SKM-1 treated with dmso at 0.1 percent for 144 hours (cell line): ENCODE measurements around the gene C9orf50.
"Not testable (repeated sequence)": the region's sequence is repeated elsewhere in the genome, so short reads cannot be mapped to it uniquely, and the experiment has no call there.

Source experiments
- DNase-seq: peaks from one replicate; lab custom pipeline; 2025; ENCODE audit not compliant: unreplicated experiment; lab: John Stamatoyannopoulos, UW

C9orf50 gene, protein sequence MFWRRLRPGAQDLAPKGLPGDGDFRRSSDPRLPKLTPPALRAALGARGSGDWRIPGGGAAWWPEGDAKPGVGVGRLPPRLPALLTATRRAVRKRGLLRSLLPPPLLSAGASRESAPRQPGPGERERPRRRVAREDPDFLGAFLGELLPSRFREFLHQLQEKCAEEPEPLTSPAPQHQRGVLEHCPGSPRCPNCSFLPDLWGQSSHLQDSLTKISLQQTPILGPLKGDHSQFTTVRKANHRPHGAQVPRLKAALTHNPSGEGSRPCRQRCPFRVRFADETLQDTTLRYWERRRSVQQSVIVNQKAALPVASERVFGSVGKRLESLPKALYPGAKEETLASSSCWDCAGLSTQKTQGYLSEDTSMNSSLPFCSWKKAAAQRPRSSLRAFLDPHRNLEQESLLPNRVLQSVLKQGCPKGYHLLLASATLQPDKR

DNA sequence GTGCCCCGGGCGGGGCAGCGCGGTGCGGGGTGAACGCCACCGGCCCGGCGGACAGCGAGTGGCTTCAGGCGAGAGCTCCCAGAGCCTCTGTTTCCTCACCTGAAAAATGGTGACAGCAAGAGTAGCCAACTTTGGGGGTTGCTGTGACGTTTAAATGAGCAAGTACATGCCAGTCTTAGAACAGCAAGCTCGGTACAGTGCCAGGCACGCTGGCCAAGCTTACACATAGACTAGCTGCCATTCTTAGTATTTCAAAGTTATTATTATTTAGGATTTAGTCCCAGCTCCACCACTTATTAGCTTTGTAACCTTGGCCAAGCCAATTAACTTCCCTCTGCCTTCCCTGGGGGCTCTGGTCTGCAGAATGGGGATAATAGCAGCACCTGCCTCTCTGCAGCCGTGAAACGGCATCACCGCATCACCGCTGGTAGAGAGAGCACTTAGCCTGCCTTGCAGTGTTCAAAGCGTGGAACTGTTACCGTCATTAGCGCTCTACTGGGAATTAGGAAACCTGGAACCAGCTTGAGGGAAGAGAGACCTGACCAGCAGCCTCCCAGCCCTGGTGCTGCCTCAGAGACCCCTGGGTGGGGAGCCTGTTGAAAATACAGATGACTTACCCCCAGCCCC lies at the start of gene C9orf50:
Gene C9orf50, minus strand, starts transcription at position 433 of the 627 bp plus-strand sequence. CDS start 527 bp downstream, outside the sequence.
- no peak for DNase-seq

DNA sequence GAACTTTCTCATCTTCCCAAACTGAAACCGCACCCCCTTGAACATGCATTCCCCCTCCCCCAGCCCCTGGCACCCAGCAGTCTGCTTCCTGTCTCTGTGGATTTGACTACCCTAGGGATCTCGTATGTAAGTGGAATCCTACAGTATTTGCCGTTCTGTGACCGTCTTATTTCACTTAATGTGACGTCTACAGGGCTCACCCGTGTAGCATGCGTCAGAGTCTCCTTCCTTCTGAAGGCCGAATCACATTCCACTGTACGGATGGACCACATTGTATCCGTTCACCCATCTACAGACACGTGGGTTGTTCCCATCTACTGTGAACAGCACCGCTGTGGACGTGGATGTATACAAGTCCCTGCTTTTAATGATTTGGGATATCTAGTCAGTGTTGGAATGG lies 49.0 kb upstream of the C9orf50 start:
- no peak for DNase-seq

DNA sequence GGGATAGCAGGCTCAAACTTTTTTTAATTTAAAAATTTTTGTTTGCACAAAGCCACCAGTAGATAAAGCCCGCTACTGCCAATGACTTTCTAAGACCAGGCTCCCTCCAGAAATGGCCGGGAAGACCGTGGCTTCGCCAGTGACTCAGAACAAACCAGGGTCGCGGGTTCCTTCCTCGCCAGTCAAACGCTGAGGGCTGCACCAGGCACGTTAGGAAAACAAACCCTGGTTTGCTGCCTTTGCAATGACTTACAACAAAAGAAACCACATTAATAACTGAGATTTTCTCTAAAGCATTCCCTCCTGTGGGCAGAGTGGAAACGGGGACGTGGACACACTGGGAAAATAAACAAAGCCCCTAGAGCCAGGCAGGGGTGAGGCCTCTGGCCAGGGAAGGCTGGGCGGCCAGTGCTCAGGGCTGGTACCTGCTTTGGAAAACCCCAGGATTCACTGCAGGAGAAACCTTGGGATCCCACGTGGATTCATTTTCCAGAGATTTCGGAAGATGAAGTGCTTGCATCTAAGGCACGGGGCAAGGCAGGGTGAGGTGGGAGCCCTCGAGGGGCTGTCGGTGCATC lies 48.3 kb upstream of the C9orf50 start:
- no peak for DNase-seq

DNA sequence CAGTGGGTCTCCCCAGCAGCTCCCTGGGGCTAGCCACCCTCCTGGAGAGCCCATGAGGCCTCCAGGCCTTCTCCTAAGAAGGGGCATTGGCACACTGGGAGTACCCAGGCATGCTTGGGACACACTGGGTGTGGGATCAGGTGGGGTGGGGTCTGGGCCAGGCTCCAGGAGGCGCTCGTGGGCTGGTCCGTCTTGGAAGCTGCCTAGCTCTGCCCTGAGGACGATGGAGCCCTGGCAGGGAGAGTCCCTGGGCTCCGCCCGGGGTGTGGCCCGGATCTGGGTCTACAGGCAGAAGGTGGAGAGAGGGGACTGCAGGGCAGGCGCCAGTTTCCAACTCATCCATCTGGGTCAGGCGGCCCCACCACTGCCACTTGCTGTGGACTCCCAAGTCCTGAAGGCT lies 46.9 kb upstream of the C9orf50 start:
- DNase-seq, result no peak

DNA sequence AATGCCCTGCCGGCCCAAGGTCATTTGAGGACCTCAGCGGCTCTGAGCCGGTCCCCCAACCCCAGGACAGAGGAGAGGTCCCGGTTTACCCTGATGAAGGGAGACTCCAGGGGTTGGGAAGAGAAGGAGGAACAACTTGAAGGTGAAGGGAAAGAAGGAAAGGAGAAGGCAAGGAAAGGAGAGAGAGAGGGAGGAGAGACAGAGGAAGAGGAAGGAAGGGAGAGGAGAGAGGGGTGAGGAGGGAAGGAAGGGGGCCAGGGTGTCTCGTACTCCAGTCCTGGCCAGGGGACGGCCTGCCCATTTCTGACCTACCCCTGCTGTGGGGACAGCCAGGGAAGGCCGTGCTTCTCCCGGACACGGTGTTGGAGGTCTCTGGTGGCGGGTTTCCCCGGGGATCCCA lies 46.5 kb upstream of the C9orf50 start:
- DNase-seq, result no peak

DNA sequence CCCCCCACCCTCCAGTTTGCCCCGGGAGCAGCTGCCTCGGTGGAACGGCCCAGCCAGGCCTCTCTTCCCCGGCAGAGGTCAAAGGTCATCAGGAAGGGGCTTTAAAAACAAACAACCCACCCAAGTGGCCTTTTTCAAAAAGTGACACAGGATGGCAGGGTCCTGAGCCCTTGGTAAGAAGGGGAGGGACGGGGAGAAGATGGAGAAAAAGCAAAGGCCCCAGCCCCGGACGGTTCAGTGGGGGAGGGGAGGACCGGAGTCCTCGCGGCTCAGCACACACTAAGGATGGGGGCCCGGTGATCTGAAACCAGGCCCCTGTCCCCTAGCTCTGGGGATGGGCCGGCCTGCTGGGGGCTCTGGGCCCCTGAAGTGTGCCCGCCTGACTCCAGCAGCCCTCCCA lies 45.7 kb upstream of the C9orf50 start:
- no peak for DNase-seq

DNA sequence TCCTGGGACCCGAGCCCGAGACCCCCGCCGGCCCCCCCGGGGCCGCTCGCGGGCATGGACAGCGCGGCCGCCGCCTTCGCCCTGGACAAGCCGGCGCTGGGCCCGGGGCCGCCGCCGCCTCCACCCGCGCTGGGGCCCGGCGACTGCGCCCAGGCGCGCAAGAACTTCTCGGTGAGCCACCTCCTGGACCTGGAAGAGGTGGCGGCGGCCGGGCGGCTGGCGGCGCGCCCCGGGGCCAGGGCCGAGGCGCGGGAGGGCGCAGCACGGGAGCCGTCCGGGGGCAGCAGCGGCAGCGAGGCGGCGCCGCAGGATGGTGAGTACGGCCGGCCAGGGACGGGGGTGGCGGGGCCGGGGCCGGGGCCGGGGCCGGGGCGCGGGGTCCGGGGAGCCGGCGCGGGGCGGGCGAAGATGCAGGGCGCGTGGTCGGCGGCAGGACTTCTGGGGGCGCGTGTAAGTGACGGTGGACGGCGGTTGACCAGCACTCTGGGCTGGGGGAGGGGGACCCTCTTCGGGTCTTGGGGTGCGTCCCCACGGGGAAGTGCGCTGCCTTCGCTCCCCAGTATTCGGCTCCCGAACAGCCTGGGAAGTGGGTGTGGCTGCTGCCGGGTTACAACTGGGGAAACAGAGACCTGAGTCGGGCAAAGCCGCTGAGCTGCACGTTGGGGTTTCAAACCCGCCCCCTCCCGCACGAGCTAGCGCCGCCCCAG lies 45.1 kb upstream of the C9orf50 start:
- no peak for DNase-seq

DNA sequence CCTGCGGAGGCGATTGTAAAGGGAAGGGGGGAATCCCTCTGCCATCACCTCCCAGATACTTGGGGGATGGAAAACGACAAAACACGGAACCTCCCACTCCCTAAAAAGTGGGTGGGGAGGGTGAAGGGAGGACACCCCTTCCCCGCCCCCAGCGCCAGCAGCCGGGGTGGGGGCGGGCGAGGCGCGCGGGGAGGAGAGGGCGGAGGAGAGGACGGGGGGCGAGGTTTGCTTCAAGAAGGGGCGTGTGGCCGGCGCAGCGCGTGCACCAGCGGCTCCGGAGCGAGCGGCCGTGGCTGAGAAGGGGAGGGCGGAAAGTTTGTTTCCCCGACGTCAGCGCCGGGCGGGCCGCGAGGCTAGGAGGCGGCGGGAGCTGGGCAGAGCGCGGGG lies 44.5 kb upstream of the C9orf50 start, which contains the start of gene PRRX2:
Gene PRRX2, plus strand, starts transcription at position 259 of the 387 bp plus-strand sequence. CDS start 221 bp downstream, outside the sequence.
- DNase-seq, result no peak

DNA sequence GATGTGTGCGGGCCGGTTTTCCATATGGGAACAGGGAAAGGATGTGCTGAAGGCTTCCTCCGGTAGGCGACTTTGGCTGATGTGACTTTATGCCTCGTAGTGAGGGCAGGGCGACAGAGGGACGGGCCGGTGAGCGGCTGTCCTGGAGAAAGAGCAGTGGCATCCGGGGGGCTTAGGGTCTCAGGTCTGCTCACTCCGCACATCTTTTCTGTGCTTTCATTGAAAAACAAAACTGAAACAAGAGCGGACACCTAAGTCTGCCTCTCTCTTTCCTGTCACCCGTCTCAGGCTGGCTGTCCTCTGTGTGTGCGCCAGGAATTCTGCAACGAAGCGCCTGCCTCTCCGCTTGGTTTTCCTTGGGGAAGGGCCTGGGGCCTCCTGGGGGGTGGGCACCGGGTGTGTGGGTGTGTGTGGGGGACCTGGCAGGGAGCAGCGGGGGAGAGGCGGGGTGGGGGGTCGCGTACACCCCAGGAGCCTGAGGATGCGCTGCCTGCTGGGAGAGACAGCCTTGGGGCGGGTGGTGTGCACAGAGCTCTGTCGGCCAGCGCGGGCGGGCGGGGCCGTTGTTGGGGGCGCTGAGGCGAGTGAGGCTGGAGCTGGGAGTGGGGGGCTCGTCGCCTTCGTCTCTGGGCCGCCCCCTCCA lies 44.0 kb upstream of the C9orf50 start:
- DNase-seq, result no peak

DNA sequence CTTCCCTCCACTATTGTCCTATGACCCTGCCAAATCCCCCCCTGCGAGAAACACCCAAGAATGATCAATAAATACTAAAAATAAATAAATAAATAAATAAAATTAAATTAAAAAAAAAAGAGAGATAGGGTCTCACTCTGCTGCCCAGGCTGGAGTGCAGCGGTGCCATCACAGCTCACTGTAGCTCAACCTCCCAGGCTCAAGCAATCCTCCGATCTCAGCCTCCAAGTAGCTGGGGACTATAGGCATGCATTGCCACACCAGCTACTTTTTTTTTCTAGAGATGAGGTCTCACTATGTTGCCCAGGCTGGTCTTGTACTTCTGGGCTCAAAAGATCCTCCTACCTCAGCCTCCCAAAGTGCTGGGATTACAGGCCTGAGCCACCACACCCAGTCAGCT lies 41.3 kb upstream of the C9orf50 start:
- not testable (repeated sequence) for DNase-seq

DNA sequence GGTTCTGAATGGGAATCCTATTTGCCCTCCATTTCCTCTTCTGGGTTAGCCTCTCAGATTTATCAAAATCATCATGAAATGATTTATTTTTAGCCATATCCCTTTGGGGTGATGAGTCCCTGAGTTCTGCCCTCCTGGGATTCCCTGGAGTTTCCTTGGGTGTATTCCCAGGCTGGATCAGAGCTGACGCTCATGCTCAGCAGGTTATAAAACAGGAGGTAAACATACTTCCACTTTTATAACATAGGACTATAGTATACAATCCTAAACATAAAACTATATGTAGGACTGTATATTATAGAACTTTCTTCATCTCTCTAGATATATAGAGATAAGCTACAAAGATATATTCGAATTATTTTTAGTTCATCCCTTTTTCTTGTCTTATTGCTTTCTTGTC lies 40.1 kb upstream of the C9orf50 start:
- no peak for DNase-seq

DNA sequence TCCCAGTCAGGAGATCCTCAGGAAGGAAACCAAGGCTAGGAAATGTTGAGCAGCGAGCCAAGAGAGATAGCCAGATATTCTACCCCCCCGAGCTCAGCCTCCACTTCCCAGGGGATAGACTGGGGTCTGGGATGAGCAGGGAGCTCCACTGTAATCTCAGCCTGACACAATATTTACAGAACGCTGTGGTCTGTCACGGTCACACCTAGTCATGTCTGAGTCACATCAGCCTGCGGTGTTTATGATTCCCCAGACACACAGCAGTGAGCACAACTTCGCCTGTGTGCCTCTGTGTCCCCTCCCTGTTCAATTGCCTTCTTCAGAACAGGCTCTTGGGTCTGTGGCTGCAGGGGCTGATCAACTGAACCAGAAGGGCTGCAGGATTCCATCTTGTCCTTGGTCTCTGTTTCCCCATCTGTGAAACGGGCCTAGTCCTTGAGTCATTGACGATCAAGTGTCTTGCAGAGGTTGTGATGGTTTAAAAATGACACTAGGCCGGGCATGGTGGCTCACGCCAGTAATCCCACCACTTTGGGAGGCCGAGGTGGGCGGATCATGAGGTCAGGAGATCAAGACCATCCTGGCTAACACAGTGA lies 36.0 kb upstream of the C9orf50 start:
- DNase-seq, result no peak

DNA sequence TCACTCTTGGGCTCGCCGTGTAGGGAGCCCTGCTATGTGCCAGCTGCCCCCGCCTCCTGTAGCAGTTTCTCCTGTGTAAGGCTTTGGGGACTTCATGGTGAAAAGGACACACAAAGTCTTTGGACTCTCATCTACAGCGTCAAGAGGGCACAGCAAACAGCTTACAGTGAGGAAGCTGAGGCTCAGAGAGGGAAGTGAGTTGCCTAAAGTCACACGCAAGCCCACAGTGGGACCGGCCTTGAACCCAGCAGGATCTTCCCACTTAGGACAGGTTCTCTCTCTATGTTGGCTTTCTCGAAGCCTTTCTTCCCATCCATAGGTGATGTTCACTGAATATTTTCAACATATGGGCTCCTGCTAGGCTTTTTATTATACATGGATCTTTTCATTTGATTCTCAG lies 34.8 kb upstream of the C9orf50 start:
- no peak for DNase-seq

DNA sequence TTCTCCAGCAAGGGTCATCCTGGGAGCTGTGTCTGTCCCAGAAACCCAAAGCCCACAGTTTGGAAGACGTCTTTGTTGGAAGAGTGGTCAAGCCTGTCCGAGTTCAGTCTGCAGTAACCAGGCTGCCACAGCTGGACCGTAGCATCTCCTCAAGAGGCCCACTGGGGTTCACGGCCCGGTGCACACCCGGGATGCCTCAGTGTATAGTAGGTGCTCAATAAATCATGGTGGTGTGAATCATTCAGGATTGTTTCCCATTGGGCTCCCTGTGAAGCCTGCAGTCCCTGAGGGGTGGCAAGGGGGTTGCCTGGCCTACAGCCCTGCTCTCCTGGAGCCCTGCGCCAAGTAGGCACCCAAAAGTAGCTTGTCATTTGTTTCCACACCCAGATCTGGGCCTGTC lies 34.3 kb upstream of the C9orf50 start:
- no peak for DNase-seq

DNA sequence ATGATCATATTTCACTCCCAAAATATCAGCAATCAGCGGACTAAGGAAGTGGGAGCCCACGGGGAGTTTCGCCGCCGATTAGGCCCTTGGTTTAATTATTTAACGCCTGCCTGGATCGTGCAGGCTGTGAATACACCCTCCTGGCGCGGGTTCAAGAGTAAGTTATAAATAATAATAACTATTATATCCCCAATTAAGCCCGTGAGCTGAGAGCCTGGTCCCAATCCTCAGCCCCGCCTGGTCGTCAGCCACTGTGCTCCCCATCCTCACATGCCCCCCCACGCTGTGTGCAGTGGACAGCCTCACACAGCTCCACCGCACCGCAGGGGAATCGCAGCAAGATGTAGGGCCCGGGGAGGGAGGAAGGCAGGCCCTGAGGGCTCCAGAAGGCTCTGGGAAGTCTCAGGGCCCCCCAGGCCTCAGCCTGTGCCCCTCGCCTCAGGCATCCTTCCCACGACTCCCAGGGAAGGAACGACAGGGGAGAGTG lies 33.7 kb upstream of the C9orf50 start:
- no peak for DNase-seq

DNA sequence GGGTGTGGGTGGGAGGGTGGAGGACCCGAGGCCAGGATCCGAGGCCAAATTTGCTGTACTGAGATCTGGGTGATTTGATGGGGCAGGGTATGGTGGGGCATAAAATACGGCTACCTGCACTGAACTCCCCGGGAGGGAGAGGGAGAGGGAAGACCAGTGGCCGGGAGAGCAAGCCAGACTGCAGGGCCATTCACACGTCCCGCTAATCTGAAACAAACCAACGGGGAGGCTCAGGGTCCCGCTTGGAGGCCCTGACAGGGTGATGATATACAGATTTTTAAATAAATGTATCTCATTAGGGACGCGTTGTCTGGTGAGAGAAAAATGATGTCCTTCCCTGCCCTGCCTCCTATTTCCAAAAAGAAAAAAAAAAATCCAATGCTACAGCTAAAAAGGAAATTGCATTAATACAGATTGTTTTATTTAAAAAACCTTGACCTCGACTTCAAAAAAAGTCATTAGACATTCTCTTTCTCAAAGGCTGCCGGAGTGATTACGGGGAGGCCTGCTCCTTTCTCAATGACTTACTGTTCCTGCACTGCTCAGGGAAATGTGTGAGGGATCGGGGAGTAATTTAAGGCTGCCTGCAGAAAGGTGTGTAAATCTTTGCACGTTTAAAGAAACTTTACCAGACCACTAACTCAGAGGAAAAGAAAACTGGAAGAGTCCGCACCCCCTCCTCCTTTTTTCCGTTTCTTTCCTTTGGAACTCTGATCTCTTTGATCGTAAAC lies 33.1 kb upstream of the C9orf50 start:
- DNase-seq, result no peak

DNA sequence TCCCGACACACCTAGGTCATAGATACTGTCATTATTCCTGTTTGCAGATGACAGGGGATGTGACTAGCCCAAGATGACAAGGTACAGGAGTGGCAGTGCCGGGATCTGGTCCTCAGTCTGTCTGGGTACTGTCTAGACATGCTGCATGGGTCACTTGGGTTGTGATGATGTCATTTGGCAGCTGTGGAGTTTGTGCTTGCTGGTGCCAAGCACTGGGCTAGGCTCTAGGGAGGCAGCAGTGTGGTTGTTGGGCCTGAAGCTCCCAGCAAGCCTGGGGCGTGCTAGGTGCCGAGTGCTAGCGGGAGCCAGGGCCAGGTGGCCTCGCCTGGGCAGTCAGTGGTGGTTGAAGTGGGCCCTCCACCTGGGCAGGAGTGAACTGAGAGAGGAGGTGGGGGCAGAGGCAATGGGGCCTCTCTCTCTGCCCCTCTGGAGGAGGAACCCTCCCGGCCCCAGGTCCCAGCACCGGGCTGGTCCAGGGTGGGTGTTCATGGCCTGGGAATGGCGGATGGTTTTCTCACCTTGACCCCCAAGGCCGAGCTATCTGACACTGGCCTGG lies 29.9 kb upstream of the C9orf50 start:
- DNase-seq, result no peak

DNA sequence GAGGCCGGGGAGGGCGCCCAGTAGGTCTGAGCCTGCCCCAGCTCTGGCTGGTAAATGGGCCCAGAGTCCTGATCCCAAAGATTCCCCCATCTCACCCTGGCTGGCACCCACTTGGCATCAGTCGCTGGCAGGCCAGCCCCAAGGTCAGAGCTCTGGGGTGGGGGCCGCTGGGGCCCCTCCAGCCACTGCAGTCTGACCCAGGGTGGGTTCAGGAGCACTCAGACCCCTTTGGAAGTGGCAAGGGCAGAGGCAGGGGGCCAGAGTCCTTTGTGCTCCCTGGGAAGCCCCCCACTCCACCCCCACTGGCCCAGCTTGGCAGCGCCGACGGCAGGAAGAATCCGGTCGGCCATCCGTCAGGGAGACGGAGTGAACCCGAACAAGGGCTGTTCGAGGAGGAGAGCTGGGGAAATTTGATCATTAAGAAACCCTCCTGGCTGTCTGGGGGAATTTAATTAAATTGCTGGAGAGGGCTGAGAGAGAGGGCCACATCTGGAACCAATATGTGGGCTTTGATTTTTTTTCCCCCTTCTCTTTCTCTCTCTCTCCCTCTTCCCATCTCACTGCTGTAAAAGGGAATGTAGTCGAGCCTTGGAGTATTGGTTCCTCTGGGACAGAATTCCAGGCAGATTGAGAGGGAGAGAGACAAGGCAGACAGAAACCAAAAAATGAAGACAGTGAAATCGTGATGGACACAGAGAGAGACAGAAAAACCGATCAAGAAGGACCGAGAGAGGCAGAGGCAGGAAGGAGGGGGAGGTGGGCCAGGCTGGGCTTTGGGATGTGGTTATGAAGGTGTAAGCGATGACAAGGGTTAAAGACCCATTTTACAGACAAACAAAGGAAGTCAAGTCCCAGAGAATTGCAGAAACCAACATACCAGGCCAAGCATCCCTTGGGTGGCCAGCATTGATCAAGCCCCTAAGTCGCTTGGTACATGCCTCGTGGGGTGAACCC lies 29.1 kb upstream of the C9orf50 start:
- no peak for DNase-seq
